B cell (primary cell): ENCODE data around the gene DLX2. TPM values are rescaled to one million over a fixed set of nuclear protein-coding genes. Genes with fewer than 3 reads are reported as not detected.

Experiments
- ATAC-seq: fragments of 200-7000 bp; cut with Tn5 transposase; one replicate; pipeline ENCODE4 v1.10.0; 2021; ENCODE audit warnings: low read depth, mild to moderate bottlenecking, moderate number of reproducible peaks, moderate library complexity
- CTCF ChIA-PET: fragments of 350-600 bp; sonication (Branson Sonifier 250); formaldehyde crosslinking; loops from one replicate; lab custom pipeline; 2021; ENCODE audit warnings: antibody characterized with exemption, inconsistent platforms; lab: Charles Lee
- POLR2A ChIA-PET: fragments of 350-600 bp; sonication (Branson Sonifier 250); formaldehyde crosslinking; loops from one replicate; lab custom pipeline; 2021; ENCODE audit warnings: antibody characterized with exemption; lab: Charles Lee
- DNase-seq: peaks from one replicate; pipeline ENCODE4 v3.0.0; 2013
- H2AFZ ChIP-seq: 2 replicates; pipeline ENCODE4 v1.6.1; 2012; ENCODE audit warnings: mild to moderate bottlenecking, low read depth, low read length; ENCODE audit not compliant: insufficient read depth, poor library complexity, severe bottlenecking
- H3K27ac ChIP-seq, 2 donors: 1 replicate in 1 of 2; 2 replicates in 1 of 2; pipeline ENCODE4 v1.5.1; 2012 to 2013; ENCODE audit warnings: low read length in 2 of 2, mild to moderate bottlenecking in 2 of 2, moderate library complexity in 1 of 2
- H3K27me3 ChIP-seq, 4 experiments: fragments of 200-600 bp in 1 of 4; sonication (generic) in 1 of 4; replicated peaks in 1 of 4; 1 replicate in 2 of 4; 2 replicates in 2 of 4; pipeline versions ENCODE4 v1.6.1 to v1.7.0; 2013 to 2016; ENCODE audit warnings: low read length in 3 of 4, mild to moderate bottlenecking in 2 of 4, mixed read lengths in 1 of 4, moderate library complexity in 1 of 4; ENCODE audit not compliant: insufficient read depth in 4 of 4, control insufficient read depth in 3 of 4; ENCODE audit errors: control extremely low read depth in 1 of 4
- H3K36me3 ChIP-seq, 2 experiments: replicated peaks in 1 of 2; 1 replicate in 1 of 2; 2 replicates in 1 of 2; pipeline versions ENCODE4 v1.6.1 to v1.7.1; 2013; ENCODE audit warnings: low read length in 1 of 2; ENCODE audit not compliant: insufficient read depth in 2 of 2, control insufficient read depth in 1 of 2; ENCODE audit errors: control extremely low read depth in 1 of 2, extremely low read depth in 1 of 2
- H3K4me1 ChIP-seq, 2 donors: fragments of 200-600 bp in 1 of 2; sonication (generic) in 1 of 2; 1 replicate in 1 of 2; 2 replicates in 1 of 2; pipeline versions ENCODE4 v1.5.1 to v1.6.1; 2013 to 2017; ENCODE audit warnings: low read length in 2 of 2; ENCODE audit not compliant: control insufficient read depth in 2 of 2, insufficient read depth in 2 of 2
- H3K4me2 ChIP-seq: replicated peaks from 2 replicates; pipeline ENCODE3; 2012; ENCODE audit warnings: mild to moderate bottlenecking, low read depth, low read length; ENCODE audit not compliant: poor library complexity, severe bottlenecking
- H3K4me3 ChIP-seq, 5 experiments: fragments of 200-600 bp in 1 of 5; sonication (generic) in 1 of 5; 1 replicate in 3 of 5; 2 replicates in 2 of 5; pipeline versions ENCODE4 v1.5.1 to v1.7.0; 2011 to 2016; ENCODE audit warnings: low read length in 4 of 5, mild to moderate bottlenecking in 4 of 5, low read depth in 2 of 5, control low read depth in 1 of 5, moderate library complexity in 1 of 5; ENCODE audit not compliant: insufficient read depth in 1 of 5; ENCODE audit errors: control extremely low read depth in 1 of 5, extremely low read depth in 1 of 5
- H3K79me2 ChIP-seq: fragments of 200-600 bp; sonication (generic); one replicate; pipeline ENCODE4 v1.6.0; 2016; ENCODE audit warnings: low read length; ENCODE audit not compliant: control insufficient read depth, insufficient read depth
- H3K9ac ChIP-seq: fragments of 200-600 bp; sonication (generic); 2 replicates; pipeline ENCODE4 v1.6.1; 2017; ENCODE audit warnings: mild to moderate bottlenecking, low read length, moderate library complexity
- H3K9me3 ChIP-seq, 3 donors: one replicate each; pipeline versions ENCODE4 v1.6.1 to v1.7.1; 2013; ENCODE audit warnings: low read length in 2 of 3; ENCODE audit not compliant: control insufficient read depth in 2 of 3, insufficient read depth in 1 of 3; ENCODE audit errors: control extremely low read depth in 1 of 3
- H4K20me1 ChIP-seq: 2 replicates; pipeline ENCODE4 v1.6.0; 2012; ENCODE audit warnings: mild to moderate bottlenecking, low read length; ENCODE audit not compliant: insufficient read depth, control insufficient read depth, poor library complexity, severe bottlenecking
- H3K27ac Mint-ChIP-seq: one replicate; pipeline ENCODE4 v1.8.0; 2021; ENCODE audit warnings: mixed read lengths
- H3K27me3 Mint-ChIP-seq: one replicate; pipeline ENCODE4 v1.8.0; 2021; ENCODE audit warnings: mixed read lengths
- H3K4me1 Mint-ChIP-seq: one replicate; pipeline ENCODE4 v1.8.0; 2021; ENCODE audit warnings: mixed read lengths
- H3K4me3 Mint-ChIP-seq: one replicate; pipeline ENCODE4 v1.8.0; 2021; ENCODE audit warnings: mixed read lengths
- H3K9me3 Mint-ChIP-seq: one replicate; pipeline ENCODE4 v1.8.0; 2022; ENCODE audit warnings: mixed read lengths; ENCODE audit not compliant: insufficient read depth
- CTCF ChIP-seq: fragments of 200-600 bp; IDR thresholded peaks from one replicate; pipeline ENCODE4 v1.8.0; 2022; ENCODE audit warnings: antibody characterized with exemption, mild to moderate bottlenecking
- EZH2 ChIP-seq: IDR thresholded peaks from 2 replicates; pipeline ENCODE4 v1.6.1; 2012; ENCODE audit warnings: borderline replicate concordance, low read depth, mild to moderate bottlenecking, moderate library complexity, low read length; ENCODE audit not compliant: insufficient read depth, poor library complexity, severe bottlenecking
- WGBS: methylation state at CpG from one replicate; pipeline ENCODE4 v1.1.5; 2013; ENCODE audit warnings: missing lambda C conversion rate; ENCODE audit not compliant: insufficient coverage; 5-methylcytosine and 5-hydroxymethylcytosine counted together
- intact Hi-C: fragments of 100-400 bp; cut with micrococcal nuclease; formaldehyde crosslinking; loops from one replicate; pipeline ENCODE4 v1.10.0; 2022
- polyA plus RNA-seq: library from polyadenylated mRNA; depleted of rRNA; stranded (reverse); fragments of >200 nt; gene quantifications from 2 replicates; pipeline ENCODE4 v1.2.3, GENCODE V29; 2012
- total RNA-seq, 2 donors: library from RNA; stranded (reverse); fragments of 120-200 nt in 1 of 2; gene quantifications; 1 replicate in 1 of 2; 2 replicates in 1 of 2; pipeline versions ENCODE4 v1.2.3 to v1.2.4, GENCODE V29; 2013 to 2022

Gene DLX2
- total and polyA plus RNA-seq, 2 donors (not counting 1 experiment from before 2014, with no cell fraction given) = 0.13 to 0.52 TPM

- no peaks in the 10 kb centered on the region for H3K79me2 ChIP-seq
- intact Hi-C loops = no loop called here
- TF ChIP-seq EZH2 (no peak), CTCF (no peak)
- H2AFZ ChIP-seq = no peak overlapping the region
- no peak overlapping the region for H3K9ac ChIP-seq
- POLR2A ChIA-PET = no interaction called here
- Mint-ChIP-seq H3K4me3 (no peak overlapping the region), H3K9me3 (no peaks in the 10 kb centered on the region), H3K27me3 (peaks cover 15% of the 10 kb centered on the region), H3K4me1 (no peaks in the 10 kb centered on the region), H3K27ac (no peak overlapping the region)
- 91% methylated on average over 4 of the region's 5 CpGs for WGBS
- no peak overlapping the region for H3K27ac ChIP-seq
- no peaks in the 10 kb centered on the region for H3K4me1 ChIP-seq
- H3K4me3 ChIP-seq = no peak overlapping the region
- no peak for DNase-seq
- CTCF ChIA-PET = no interaction called here
- H3K9me3 ChIP-seq = no peaks in the 10 kb centered on the region
- no peak for ATAC-seq
- H3K4me2 ChIP-seq = no peak overlapping the region
- no peaks in the 10 kb centered on the region for H4K20me1 ChIP-seq
- no peaks in the 10 kb centered on the region for H3K36me3 ChIP-seq
- H3K27me3 ChIP-seq = no peaks in the 10 kb centered on the region
Observed at GRCh38 chr2:172131713-172132555, 29.2 kb upstream of the DLX2 start.

- no peak overlapping the region for H3K4me3 ChIP-seq
- no peaks in the 10 kb centered on the region for H3K9me3 Mint-ChIP-seq
- no peak overlapping the region for H3K27ac ChIP-seq
- no peak for DNase-seq
- no peak overlapping the region for H2AFZ ChIP-seq
- intact Hi-C loops = loop anchor here (5.0 kb wide), 1 partner anchor 317 kb away; no protein-coding TSS in a partner anchor
- H3K27ac Mint-ChIP-seq = no peak overlapping the region
- no peak for ATAC-seq
- no peaks in the 10 kb centered on the region for H3K4me1 ChIP-seq
- peaks cover 4% of the 10 kb centered on the region for H3K27me3 Mint-ChIP-seq
- H3K79me2 ChIP-seq = no peaks in the 10 kb centered on the region
- ChIA-PET CTCF (interaction anchor here (0.7 to 3.9 kb wide), 3 partner anchors 15 to 426 kb away, joined by 4 to 18 read pairs (median 4); no protein-coding TSS in a partner anchor), POLR2A (interaction anchor here (0.7 kb wide), 1 partner anchor 1523 kb away, joined by 3 read pairs; no protein-coding TSS in a partner anchor)
- no peak overlapping the region for H3K4me2 ChIP-seq
- H3K27me3 ChIP-seq = no peaks in the 10 kb centered on the region
- H3K36me3 ChIP-seq = no peaks in the 10 kb centered on the region
- no peaks in the 10 kb centered on the region for H4K20me1 ChIP-seq
- H3K9me3 ChIP-seq = no peaks in the 10 kb centered on the region
- no peaks in the 10 kb centered on the region for H3K4me1 Mint-ChIP-seq
- no peak overlapping the region for H3K4me3 Mint-ChIP-seq
- no peak overlapping the region for H3K9ac ChIP-seq
- no peak for TF ChIP-seq CTCF
- TF ChIP-seq EZH2 = no peak
Observed at GRCh38 chr2:172129404-172129803, 26.7 kb upstream of the DLX2 start.
